Neuronal stem cell (in vitro differentiated cells): Measurements from ENCODE around the gene LPIN2.

Source experiments
- DNase-seq: peaks from one replicate; pipeline ENCODE4 v3.0.0-alpha.2; 2013; ENCODE audit warnings: low spot score
- H2AFZ ChIP-seq: one replicate; pipeline ENCODE4 v1.6.1; 2013; ENCODE audit warnings: mild to moderate bottlenecking, low read length, inconsistent platforms
- H2AK5ac ChIP-seq: 2 replicates; pipeline ENCODE4 v1.6.1; 2013; ENCODE audit warnings: low read depth, mild to moderate bottlenecking, inconsistent platforms, low read length, moderate library complexity, mixed read lengths
- H2BK120ac ChIP-seq: 2 replicates; pipeline ENCODE4 v1.6.1; 2013; ENCODE audit warnings: low read depth, mild to moderate bottlenecking, inconsistent platforms, low read length, moderate library complexity, mixed read lengths
- H2BK12ac ChIP-seq: one replicate; pipeline ENCODE4 v1.6.1; 2013; ENCODE audit warnings: low read length, inconsistent platforms
- H2BK15ac ChIP-seq: 2 replicates; pipeline ENCODE4 v1.6.1; 2013; ENCODE audit warnings: mild to moderate bottlenecking, low read length, inconsistent platforms, mixed read lengths
- H2BK5ac ChIP-seq: one replicate; pipeline ENCODE4 v1.6.1; 2013; ENCODE audit warnings: inconsistent platforms, mild to moderate bottlenecking, low read length, moderate library complexity
- H3K14ac ChIP-seq: one replicate; pipeline ENCODE4 v1.6.1; 2013; ENCODE audit warnings: low read length, inconsistent platforms
- H3K18ac ChIP-seq: 2 replicates; pipeline ENCODE4 v1.6.1; 2013; ENCODE audit warnings: low read length, inconsistent platforms
- H3K23ac ChIP-seq: 2 replicates; pipeline ENCODE4 v1.6.1; 2013; ENCODE audit warnings: low read depth, mild to moderate bottlenecking, mixed read lengths, low read length, inconsistent platforms; ENCODE audit not compliant: poor library complexity
- H3K27ac ChIP-seq: replicated peaks from 3 replicates; pipeline ENCODE4 v1.5.1; 2013; ENCODE audit warnings: low read length, inconsistent platforms
- H3K27me3 ChIP-seq, 3 experiments: 2 replicates each; pipeline ENCODE4 v1.6.1; 2013; ENCODE audit warnings: low read length in 3 of 3, mild to moderate bottlenecking in 2 of 3, inconsistent platforms in 1 of 3, low read depth in 1 of 3, mixed read lengths in 1 of 3, moderate library complexity in 1 of 3; ENCODE audit not compliant: control insufficient read depth in 3 of 3, insufficient read depth in 3 of 3
- H3K36me3 ChIP-seq, 2 donors: replicated peaks in 1 of 2; 2 replicates each; pipeline ENCODE4 v1.6.1; 2013; ENCODE audit warnings: low read length in 2 of 2; ENCODE audit not compliant: control insufficient read depth in 2 of 2, insufficient read depth in 2 of 2
- H3K4ac ChIP-seq: 2 replicates; pipeline ENCODE4 v1.6.1; 2013; ENCODE audit warnings: inconsistent platforms, mild to moderate bottlenecking, low read length, moderate library complexity
- H3K4me1 ChIP-seq, 2 donors: 1 replicate in 1 of 2; 2 replicates in 1 of 2; pipeline ENCODE4 v1.6.1; 2013; ENCODE audit warnings: low read length in 2 of 2, low read depth in 1 of 2; ENCODE audit not compliant: control insufficient read depth in 2 of 2, insufficient read depth in 1 of 2
- H3K4me2 ChIP-seq: one replicate; pipeline ENCODE4 v1.6.1; 2013; ENCODE audit warnings: mild to moderate bottlenecking, low read length, inconsistent platforms; ENCODE audit not compliant: insufficient read depth, poor library complexity, severe bottlenecking
- H3K4me3 ChIP-seq, 2 donors: 2 replicates each; pipeline ENCODE4 v1.5.1; 2013; ENCODE audit warnings: low read length in 2 of 2, mild to moderate bottlenecking in 2 of 2, inconsistent platforms in 1 of 2, moderate library complexity in 1 of 2
- H3K79me1 ChIP-seq: one replicate; pipeline ENCODE4 v1.6.1; 2013; ENCODE audit warnings: low read depth, mild to moderate bottlenecking, inconsistent platforms, low read length, moderate library complexity
- H3K9ac ChIP-seq: one replicate; pipeline ENCODE4 v1.6.1; 2013; ENCODE audit warnings: mild to moderate bottlenecking, low read depth, low read length, inconsistent platforms; ENCODE audit not compliant: poor library complexity
- H3K9me3 ChIP-seq, 2 donors: replicated peaks in 1 of 2; 2 replicates each; pipeline versions ENCODE3 to v1.6.1; 2013; ENCODE audit warnings: low read length in 2 of 2, mild to moderate bottlenecking in 2 of 2, inconsistent platforms in 1 of 2, low read depth in 1 of 2, mixed read lengths in 1 of 2, moderate library complexity in 1 of 2; ENCODE audit not compliant: control insufficient read depth in 2 of 2, insufficient read depth in 1 of 2
- H4K8ac ChIP-seq: one replicate; pipeline ENCODE4 v1.6.1; 2013; ENCODE audit warnings: low read depth, mild to moderate bottlenecking, inconsistent platforms, low read length, moderate library complexity
- H4K91ac ChIP-seq: one replicate; pipeline ENCODE4 v1.6.1; 2013; ENCODE audit warnings: low read length, low read depth, mild to moderate bottlenecking, inconsistent platforms; ENCODE audit not compliant: poor library complexity
- WGBS, 2 donors: extraction: QIAGEN DNeasy Blood & Tissue Kit; methylation state at CpG; one replicate each; pipeline ENCODE4 v1.1.7; 2013; ENCODE audit warnings: missing lambda C conversion rate in 2 of 2, mixed read lengths in 1 of 2; ENCODE audit not compliant: insufficient read length in 2 of 2, insufficient replicate concordance in 1 of 2; ENCODE audit errors: extremely low coverage in 2 of 2; 5-methylcytosine and 5-hydroxymethylcytosine counted together

The LPIN2 gene

DNA sequence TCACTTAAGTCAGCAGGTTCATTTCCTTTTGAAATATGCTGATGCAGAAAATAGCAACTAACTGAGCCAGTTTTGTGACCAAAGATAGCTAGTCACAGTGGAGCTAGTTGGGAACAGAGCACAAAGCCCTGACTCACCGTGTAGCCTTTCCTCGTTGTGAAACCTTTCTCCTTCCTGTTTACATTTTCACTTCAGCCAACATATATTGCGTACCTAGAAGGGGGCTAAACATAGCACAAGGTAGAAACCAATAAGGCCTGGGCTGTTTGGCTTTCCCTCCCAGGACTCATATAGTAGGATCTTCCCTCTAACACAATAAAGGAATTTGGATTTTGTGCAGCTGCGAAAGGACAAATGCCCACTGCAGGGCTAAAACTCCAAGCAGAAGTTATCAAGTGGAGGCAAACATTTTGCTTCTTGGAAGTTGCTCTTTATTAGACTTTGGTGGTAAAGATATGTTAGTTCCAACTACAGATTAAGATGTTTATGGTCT is 24.5 kb upstream of the LPIN2 start:
- Histone ChIP-seq H2BK5ac (no peak overlapping the region), H3K4me3 (no peak overlapping the region), H4K8ac (no peak overlapping the region), H3K14ac (no peak overlapping the region), H3K4ac (no peak overlapping the region), H2AFZ (peak overlapping the region; percentile 87), H3K36me3 (no peaks in the 10 kb centered on the region), H3K27ac (no peak overlapping the region), H3K79me1 (no peaks in the 10 kb centered on the region), H4K91ac (no peak overlapping the region), H3K23ac (no peak overlapping the region), H2BK15ac (no peak overlapping the region), H3K4me2 (no peak overlapping the region), H3K9ac (no peak overlapping the region), H2AK5ac (no peak overlapping the region), H3K9me3 (no peaks in the 10 kb centered on the region), H2BK120ac (no peak overlapping the region), H3K27me3 (no peaks in the 10 kb centered on the region), H2BK12ac (no peak overlapping the region), H3K18ac (no peak overlapping the region), H3K4me1 (peaks cover 0 to 2% of the 10 kb centered on the region in 2 donors)
- no CpG with 5 or more reads among the region's 4 CpGs for WGBS, 2 donors
- no peak for DNase-seq

DNA sequence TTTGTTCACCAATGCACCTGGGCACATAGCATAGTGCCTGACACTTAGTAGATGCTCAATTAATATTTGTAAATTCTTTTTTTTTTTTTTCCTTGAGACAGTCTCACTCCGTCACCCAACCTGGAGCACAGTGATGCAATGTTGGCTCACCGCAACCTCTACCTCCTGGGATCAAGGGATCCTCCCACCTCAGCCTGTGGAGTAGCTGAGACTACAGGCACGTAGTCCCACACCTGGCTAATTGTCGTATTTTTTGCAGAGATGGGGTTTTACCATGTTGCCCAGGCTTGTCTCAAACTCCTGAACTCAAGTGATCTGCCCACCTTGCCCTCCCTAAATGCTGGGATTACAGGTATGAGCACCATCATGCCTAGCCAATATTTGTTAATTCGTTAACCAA is 23.2 kb upstream of the LPIN2 start:
- no peak overlapping the region for H2BK12ac ChIP-seq
- H3K18ac ChIP-seq, result no peak overlapping the region
- WGBS, 2 donors, result no CpG with 5 or more reads among the region's 5 CpGs
- no peaks in the 10 kb centered on the region for H3K79me1 ChIP-seq
- H2BK120ac ChIP-seq, result no peak overlapping the region
- no peak for DNase-seq
- H3K9ac ChIP-seq, result no peak overlapping the region
- H3K27ac ChIP-seq, result no peak overlapping the region
- no peaks in the 10 kb centered on the region for H3K36me3 ChIP-seq
- no peak overlapping the region for H2BK15ac ChIP-seq
- H3K23ac ChIP-seq, result no peak overlapping the region
- H2AK5ac ChIP-seq, result no peak overlapping the region
- H3K4me1 ChIP-seq, result no peaks in the 10 kb centered on the region
- H3K4me3 ChIP-seq, result no peak overlapping the region
- no peaks in the 10 kb centered on the region for H3K27me3 ChIP-seq
- no peak overlapping the region for H2AFZ ChIP-seq
- no peak overlapping the region for H3K4me2 ChIP-seq
- H3K14ac ChIP-seq, result no peak overlapping the region
- H4K8ac ChIP-seq, result no peak overlapping the region
- no peaks in the 10 kb centered on the region for H3K9me3 ChIP-seq
- H2BK5ac ChIP-seq, result no peak overlapping the region
- no peak overlapping the region for H3K4ac ChIP-seq
- H4K91ac ChIP-seq, result no peak overlapping the region

DNA sequence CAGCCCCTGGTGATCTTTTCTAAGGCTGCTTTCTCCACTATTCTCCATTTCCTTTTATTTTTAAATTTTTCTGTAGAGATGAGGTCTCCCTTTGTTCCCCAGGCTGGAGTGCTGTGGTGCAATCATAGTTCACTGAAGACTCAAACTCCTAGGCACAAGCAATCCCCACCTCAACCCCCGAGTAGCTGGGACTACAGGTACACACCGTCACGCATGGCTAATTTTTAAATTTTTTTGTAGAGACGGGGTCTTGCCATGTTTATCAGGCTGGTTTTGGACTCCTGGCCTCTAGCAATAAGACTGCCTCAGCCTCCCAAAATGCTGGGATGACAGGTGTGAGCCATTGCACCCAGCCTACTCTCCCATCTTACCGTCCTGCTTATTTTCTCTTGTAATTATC is 22.7 kb upstream of the LPIN2 start:
- Histone ChIP-seq H3K4me2 (no peak overlapping the region), H2BK120ac (no peak overlapping the region), H3K27me3 (no peaks in the 10 kb centered on the region), H2AK5ac (no peak overlapping the region), H4K8ac (no peak overlapping the region), H3K18ac (no peak overlapping the region), H3K36me3 (no peaks in the 10 kb centered on the region), H2BK12ac (no peak overlapping the region), H3K23ac (no peak overlapping the region), H3K79me1 (no peaks in the 10 kb centered on the region), H2AFZ (no peak overlapping the region), H3K4me3 (no peak overlapping the region), H2BK5ac (no peak overlapping the region), H3K14ac (no peak overlapping the region), H3K9ac (no peak overlapping the region), H4K91ac (no peak overlapping the region), H3K9me3 (no peaks in the 10 kb centered on the region), H3K4me1 (no peaks in the 10 kb centered on the region), H2BK15ac (no peak overlapping the region), H3K27ac (no peak overlapping the region), H3K4ac (no peak overlapping the region)
- no CpG with 5 or more reads among the region's 5 CpGs for WGBS, 2 donors
- no peak for DNase-seq

DNA sequence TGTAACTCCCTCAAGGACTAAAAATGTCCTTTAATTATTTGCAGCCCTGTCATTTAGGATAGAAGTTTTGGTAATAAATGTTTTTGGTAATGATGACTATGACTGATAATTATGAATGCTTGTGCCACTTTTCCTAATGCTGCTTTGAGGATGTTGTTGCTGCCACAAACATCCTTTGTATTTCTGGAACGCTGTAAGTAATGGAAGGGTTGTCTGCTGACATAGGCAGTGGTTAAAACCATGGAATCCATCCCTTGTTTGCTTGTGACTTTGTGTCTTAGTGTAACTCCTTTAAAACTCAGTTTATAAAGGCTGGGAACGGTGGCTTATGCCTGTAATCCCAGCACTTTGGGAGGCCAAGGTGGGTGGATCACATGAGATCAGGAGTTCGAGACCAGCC is 19.8 kb upstream of the LPIN2 start:
- Histone ChIP-seq H3K23ac (no peak overlapping the region), H3K4me2 (no peak overlapping the region), H2BK120ac (no peak overlapping the region), H3K79me1 (no peaks in the 10 kb centered on the region), H3K27me3 (no peaks in the 10 kb centered on the region), H3K36me3 (no peaks in the 10 kb centered on the region), H2BK5ac (no peak overlapping the region), H3K14ac (no peak overlapping the region), H2BK12ac (no peak overlapping the region), H2BK15ac (no peak overlapping the region), H3K4ac (no peak overlapping the region), H3K9me3 (no peaks in the 10 kb centered on the region), H4K91ac (no peak overlapping the region), H2AFZ (no peak overlapping the region), H3K4me1 (peaks cover 2 to 7% of the 10 kb centered on the region in 2 donors), H3K27ac (no peak overlapping the region), H3K9ac (no peak overlapping the region), H4K8ac (no peak overlapping the region), H3K4me3 (no peak overlapping the region), H2AK5ac (no peak overlapping the region), H3K18ac (no peak overlapping the region)
- no peak for DNase-seq
- WGBS, 2 donors, result no CpG with 5 or more reads among the region's 3 CpGs
